GM23248 (cell line): ENCODE measurements around the gene SIGLEC15. TPM values are rescaled to one million over a fixed set of nuclear protein-coding genes. Genes with fewer than 3 reads are reported as not detected.

Experiments
- DNase-seq: peaks from one replicate; pipeline ENCODE4 v3.0.0-alpha.2; 2015
- H2AFZ ChIP-seq: fragments of 200-600 bp; sonication (generic); 2 replicates; pipeline ENCODE4 v1.6.1; 2016; ENCODE audit warnings: antibody characterized with exemption
- H3F3A ChIP-seq: fragments of 200-600 bp; sonication (generic); 2 replicates; pipeline ENCODE4 v1.6.1; 2016; ENCODE audit warnings: mild to moderate bottlenecking, antibody characterized with exemption, mixed run types; ENCODE audit not compliant: insufficient read depth
- H3K27ac ChIP-seq: fragments of 200-600 bp; sonication (generic); 2 replicates; pipeline ENCODE4 v1.5.1; 2016; ENCODE audit warnings: mild to moderate bottlenecking
- H3K27me3 ChIP-seq: fragments of 200-600 bp; sonication (generic); replicated peaks from 2 replicates; pipeline ENCODE4 v1.6.1; 2016; ENCODE audit warnings: mild to moderate bottlenecking; ENCODE audit not compliant: insufficient read depth
- H3K36me3 ChIP-seq: fragments of 200-600 bp; sonication (generic); 2 replicates; pipeline ENCODE4 v1.6.1; 2016; ENCODE audit warnings: low read depth, mild to moderate bottlenecking
- H3K4me1 ChIP-seq: fragments of 200-600 bp; sonication (generic); 2 replicates; pipeline ENCODE4 v1.6.1; 2016; ENCODE audit warnings: mild to moderate bottlenecking; ENCODE audit not compliant: insufficient read depth
- H3K4me2 ChIP-seq: fragments of 200-600 bp; sonication (generic); one replicate; pipeline ENCODE4 v1.6.1; 2016; ENCODE audit warnings: mild to moderate bottlenecking; ENCODE audit not compliant: unreplicated experiment
- H3K4me3 ChIP-seq: fragments of 200-600 bp; sonication (generic); 2 replicates; pipeline ENCODE4 v1.5.1; 2016; ENCODE audit warnings: mild to moderate bottlenecking
- H3K79me2 ChIP-seq: fragments of 200-600 bp; sonication (generic); 2 replicates; pipeline ENCODE4 v1.6.1; 2016; ENCODE audit warnings: mild to moderate bottlenecking; ENCODE audit not compliant: insufficient read depth
- H3K9ac ChIP-seq: fragments of 200-600 bp; sonication (generic); 2 replicates; pipeline ENCODE4 v1.6.1; 2016; ENCODE audit warnings: mild to moderate bottlenecking
- H3K9me2 ChIP-seq: fragments of 200-600 bp; sonication (generic); 2 replicates; pipeline ENCODE4 v1.6.1; 2016; ENCODE audit warnings: mixed run types, mild to moderate bottlenecking, moderate library complexity; ENCODE audit not compliant: insufficient read depth
- H3K9me3 ChIP-seq: fragments of 200-600 bp; sonication (generic); one replicate; pipeline ENCODE4 v1.6.1; 2017; ENCODE audit warnings: low read depth
- H4K20me1 ChIP-seq: fragments of 200-600 bp; sonication (generic); 2 replicates; pipeline ENCODE4 v1.6.0; 2016; ENCODE audit not compliant: insufficient read depth
- EZH2 ChIP-seq: fragments of 200-600 bp; sonication (generic); IDR thresholded peaks from 2 replicates; pipeline ENCODE4 v1.6.1; 2018; ENCODE audit warnings: antibody characterized with exemption, mild to moderate bottlenecking; ENCODE audit not compliant: insufficient read depth, poor library complexity, severe bottlenecking
- EZH2phosphoT487 ChIP-seq: fragments of 200-600 bp; sonication (generic); IDR thresholded peaks from 2 replicates; pipeline ENCODE4 v1.6.1; 2018; ENCODE audit warnings: antibody characterized with exemption, moderate library complexity, mild to moderate bottlenecking, low read depth; ENCODE audit not compliant: insufficient read depth
- WGBS, 2 experiments: methylation state at CpG; one replicate each; pipeline ENCODE4 v1.1.6; 2015 to 2017; ENCODE audit warnings: low lambda C conversion rate in 2 of 2, low coverage in 1 of 2; ENCODE audit errors: missing lambda C conversion rate in 2 of 2; 5-methylcytosine and 5-hydroxymethylcytosine counted together
- in situ Hi-C: fragments of 300-500 bp; cut with MboI; formaldehyde crosslinking; loops from 2 replicates; pipeline ENCODE4 v1.15.0; 2020
- polyA plus RNA-seq: library from polyadenylated mRNA; unstranded; fragments of >200 nt; fragmentation: Nextera tagmentation; extraction: Ambion mirVana; gene quantifications from 2 replicates; pipeline ENCODE4 v1.2.1, GENCODE V29; 2016
- total RNA-seq: library from RNA; depleted of rRNA; stranded (reverse); fragments of >200 nt; shearing (Covaris generic); gene quantifications from 2 replicates; pipeline ENCODE4 v1.2.3, GENCODE V29; 2014

The SIGLEC15 gene
- total and polyA plus RNA-seq, 2 experiments from 2014 or later, result 0.22 to 0.69 TPM

GRCh38 chr18:45830917-45831316, 5.4 kb downstream of the SIGLEC15 start:
- 85 to 90% methylated on average over 7 of the region's 7 CpGs for WGBS, 2 experiments
- in situ Hi-C loops, result loop anchor here (10.0 kb wide), 1 partner anchor 116 kb away; no protein-coding TSS in a partner anchor

GRCh38 chr18:45833846-45834245, 8.4 kb downstream of the SIGLEC15 start:
- H3F3A ChIP-seq, result 0 out of 2 replicates have a peak, but pooled peaks cover 5% of the 10 kb centered on the region
- no peak for DNase-seq
- in situ Hi-C loops, result loop anchor here (10.0 kb wide), 1 partner anchor 119 kb away; no protein-coding TSS in a partner anchor
- H4K20me1 ChIP-seq, result no peaks in the 10 kb centered on the region
- H3K9me2 ChIP-seq, result no peaks in the 10 kb centered on the region
- 87% methylated on average over 5 of the region's 5 CpGs for WGBS, 2 experiments
- H3K36me3 ChIP-seq, result no peaks in the 10 kb centered on the region
- H3K27ac ChIP-seq, result no peak overlapping the region
- no peaks in the 10 kb centered on the region for H3K9me3 ChIP-seq
- H3K79me2 ChIP-seq, result no peaks in the 10 kb centered on the region
- no peak overlapping the region for H2AFZ ChIP-seq
- H3K4me2 ChIP-seq, result no peak overlapping the region
- H3K9ac ChIP-seq, result no peak overlapping the region
- no peak for TF ChIP-seq EZH2
- no peak for TF ChIP-seq EZH2phosphoT487
- no peaks in the 10 kb centered on the region for H3K4me1 ChIP-seq
- no peaks in the 10 kb centered on the region for H3K27me3 ChIP-seq
- H3K4me3 ChIP-seq, result no peak overlapping the region

More at GRCh38 chr18:45830917-45831316, 5.4 kb downstream of the SIGLEC15 start:
- Histone ChIP-seq H3F3A (peaks cover 5% of the 10 kb centered on the region), H3K27me3 (no peaks in the 10 kb centered on the region), H3K9ac (no peak overlapping the region), H3K4me3 (no peak overlapping the region), H4K20me1 (no peaks in the 10 kb centered on the region), H3K36me3 (no peaks in the 10 kb centered on the region), H3K79me2 (no peaks in the 10 kb centered on the region), H3K9me2 (no peaks in the 10 kb centered on the region), H3K9me3 (no peaks in the 10 kb centered on the region), H3K27ac (no peak overlapping the region), H3K4me1 (peaks cover 18% of the 10 kb centered on the region), H3K4me2 (no peak overlapping the region), H2AFZ (no peak overlapping the region)
- DNase-seq, result no peak
- TF ChIP-seq EZH2phosphoT487 (no peak), EZH2 (no peak)

- Histone ChIP-seq H4K20me1 (no peaks in the 10 kb centered on the region), H3K79me2 (no peaks in the 10 kb centered on the region), H3K27ac (no peak overlapping the region), H3F3A (0 out of 2 replicates have a peak, but pooled peaks cover 5% of the 10 kb centered on the region), H3K27me3 (no peaks in the 10 kb centered on the region), H3K9ac (no peak overlapping the region), H3K4me1 (no peaks in the 10 kb centered on the region), H3K4me2 (no peak overlapping the region), H2AFZ (no peak overlapping the region), H3K9me2 (no peaks in the 10 kb centered on the region), H3K4me3 (no peak overlapping the region), H3K9me3 (no peaks in the 10 kb centered on the region), H3K36me3 (no peaks in the 10 kb centered on the region)
- in situ Hi-C loops, result loop anchor here (10.0 kb wide), 1 partner anchor 120 kb away; no protein-coding TSS in a partner anchor
- TF ChIP-seq EZH2phosphoT487 (no peak), EZH2 (no peak)
- 96 to 100% methylated on average over 1 of the region's 1 CpG for whole genome bisulfite sequencing, 2 experiments
- no peak for DNase-seq
These were observed 8.8 kb downstream of the SIGLEC15 start for GRCh38 chr18:45834306-45834705.

GRCh38 chr18:45835057-45835636, 9.7 kb downstream of the SIGLEC15 start:
- Histone ChIP-seq H3F3A (0 out of 2 replicates have a peak, but pooled peaks cover 5% of the 10 kb centered on the region), H3K9ac (no peak overlapping the region), H3K4me2 (no peak overlapping the region), H3K27ac (no peak overlapping the region), H3K4me3 (no peak overlapping the region), H3K9me3 (no peaks in the 10 kb centered on the region), H2AFZ (no peak overlapping the region), H3K36me3 (no peaks in the 10 kb centered on the region), H3K79me2 (no peaks in the 10 kb centered on the region), H3K27me3 (no peaks in the 10 kb centered on the region), H3K4me1 (no peaks in the 10 kb centered on the region; the same call in 1 of the 2 replicates), H3K9me2 (no peaks in the 10 kb centered on the region), H4K20me1 (no peaks in the 10 kb centered on the region)
- in situ Hi-C loops, result loop anchor here (10.0 kb wide), 1 partner anchor 120 kb away; no protein-coding TSS in a partner anchor
- TF ChIP-seq EZH2 (no peak), EZH2phosphoT487 (no peak)
- 83 to 88% methylated on average over 3 of the region's 3 CpGs for WGBS, 2 experiments
- DNase-seq, result no peak
